C1 segment of cervical spinal cord (tissue), 14 donors: ENCODE data around the gene EFCC1.

ENCODE experiments used
- DNase-seq, 14 donors: peaks; one replicate each; lab custom pipeline; 2025; lab: John Stamatoyannopoulos, UW

The EFCC1 gene

DNA sequence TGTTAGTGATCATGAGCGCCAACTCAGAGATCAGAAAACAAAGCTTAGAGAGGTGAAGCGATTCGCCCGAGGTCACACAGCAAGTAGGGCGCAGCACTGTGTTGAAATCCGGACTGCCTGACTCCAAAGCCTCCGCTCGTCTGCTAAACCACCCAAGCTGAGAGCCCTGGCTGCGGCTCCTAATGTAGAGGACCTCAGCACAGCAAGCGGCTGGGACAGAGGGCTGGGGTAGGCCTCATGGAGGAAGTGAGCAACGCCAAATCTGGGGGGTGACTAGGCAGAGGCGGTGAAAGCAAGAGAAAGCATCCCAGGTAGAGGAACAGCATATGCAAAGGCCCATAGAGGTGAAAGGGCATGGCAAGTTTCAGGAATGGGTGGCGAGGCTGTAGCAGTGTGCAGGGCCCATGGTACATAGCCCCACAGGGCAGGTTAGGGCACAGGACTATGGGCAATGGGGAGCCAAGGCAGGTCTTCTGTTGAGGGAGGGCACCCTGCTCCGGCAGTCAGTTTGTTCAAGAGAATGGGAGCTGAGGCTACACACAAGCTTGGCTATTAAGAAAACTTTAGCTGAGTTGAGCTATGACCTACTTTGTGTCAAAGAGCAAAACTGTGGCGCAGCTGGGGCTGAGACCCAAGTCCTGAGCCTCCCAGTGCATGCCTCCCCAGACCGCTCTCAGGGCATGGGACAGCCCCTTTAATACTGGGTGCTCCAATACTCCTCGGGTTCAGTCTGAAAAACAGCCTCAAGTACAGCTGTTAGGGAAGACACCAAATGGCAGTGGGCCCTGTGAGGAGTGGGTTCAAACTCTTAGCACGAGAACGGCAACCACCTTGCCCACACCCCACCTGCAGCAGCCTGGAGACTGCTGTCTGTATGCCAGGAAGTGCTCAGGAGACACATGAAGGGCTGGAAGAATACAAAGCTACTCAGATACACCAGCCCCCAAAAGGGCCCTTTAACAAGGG lies 6.2 kb upstream of the EFCC1 start:
- DNase-seq: no peak

DNA sequence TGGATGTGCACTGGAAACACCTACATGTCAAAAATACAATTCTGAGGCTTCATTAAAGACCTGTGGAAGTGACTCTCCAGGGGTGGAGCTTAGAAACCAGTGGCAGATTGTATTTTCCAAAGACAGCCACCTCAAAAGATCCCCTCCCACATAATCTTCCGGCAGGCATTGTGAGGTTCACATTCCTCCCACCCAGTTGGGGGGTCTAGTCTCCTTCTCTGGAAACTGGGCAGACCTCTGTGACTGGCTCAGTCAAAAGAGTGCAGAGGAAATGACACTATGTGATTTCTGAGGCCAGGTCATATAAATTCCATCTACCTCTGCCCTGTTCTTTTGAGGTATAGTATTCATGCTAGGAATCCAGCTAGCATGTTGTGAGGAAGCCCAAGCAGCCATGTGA lies 5.4 kb upstream of the EFCC1 start:
- DNase-seq: no peak

GRCh38 chr3:128996200-128996599 lies 4.9 kb upstream of the EFCC1 start:
- no peak for DNase-seq

DNA sequence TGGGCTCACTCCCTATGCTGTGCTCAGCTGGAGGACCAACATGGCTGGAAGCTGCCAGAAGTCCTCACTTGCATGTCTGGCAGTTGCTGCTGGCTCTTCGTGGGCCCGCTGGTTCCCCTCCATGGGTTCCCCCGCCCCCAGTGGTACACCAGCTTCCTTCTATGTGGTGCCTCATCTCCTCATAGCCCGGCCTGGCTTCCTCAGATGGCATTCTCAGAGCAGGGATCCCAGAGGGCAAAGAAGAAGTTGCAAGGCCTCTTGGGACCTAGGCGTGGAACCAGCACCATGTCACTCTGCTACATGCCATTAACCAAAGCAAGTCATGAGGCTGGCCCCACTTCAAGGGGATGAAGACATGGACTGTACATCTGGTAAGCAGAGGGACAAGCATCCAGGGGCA lies 4.4 kb upstream of the EFCC1 start:
- no peak for DNase-seq

- DNase-seq: no peak
Measured at GRCh38 chr3:128997486-128998133, 3.5 kb upstream of the EFCC1 start.

DNA sequence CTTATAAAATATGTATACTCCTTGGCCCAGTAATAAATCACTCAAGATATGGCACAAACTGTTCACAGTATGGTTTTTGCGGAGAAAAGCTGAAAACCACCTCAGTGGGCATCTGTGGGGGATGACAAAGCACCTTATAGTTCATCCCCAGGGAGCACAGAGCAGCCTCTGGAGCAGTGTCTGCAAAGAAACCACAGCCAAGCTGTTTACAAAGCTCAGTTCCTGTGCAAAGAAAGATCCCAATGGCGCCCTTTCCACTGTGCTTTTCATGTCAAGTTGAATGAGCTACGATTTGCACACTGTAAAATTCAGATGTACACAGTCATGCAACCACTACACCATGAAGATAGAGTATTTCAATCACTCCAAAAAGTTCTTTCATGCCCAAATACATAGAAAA lies 2.5 kb upstream of the EFCC1 start:
- no peak for DNase-seq

DNA sequence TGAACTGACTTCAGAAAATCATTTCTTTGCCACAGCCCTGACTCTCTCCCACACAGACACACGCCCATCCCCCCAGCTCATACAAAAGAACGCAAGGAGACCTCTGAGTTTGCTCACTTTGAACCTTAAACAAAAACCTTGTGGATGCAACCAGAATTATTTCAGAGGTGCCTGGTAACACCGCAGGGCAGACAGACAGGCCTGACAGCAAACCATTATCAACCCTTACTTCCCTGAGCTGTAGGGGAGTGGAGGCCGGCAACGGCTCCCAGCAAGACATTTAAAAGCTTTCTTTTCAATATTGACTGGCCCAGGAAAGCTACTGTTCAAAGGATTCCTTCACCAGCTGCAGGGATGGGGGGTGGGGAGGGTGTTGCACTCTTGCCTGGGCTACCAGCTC lies 2.0 kb upstream of the EFCC1 start:
- DNase-seq: no peak

DNA sequence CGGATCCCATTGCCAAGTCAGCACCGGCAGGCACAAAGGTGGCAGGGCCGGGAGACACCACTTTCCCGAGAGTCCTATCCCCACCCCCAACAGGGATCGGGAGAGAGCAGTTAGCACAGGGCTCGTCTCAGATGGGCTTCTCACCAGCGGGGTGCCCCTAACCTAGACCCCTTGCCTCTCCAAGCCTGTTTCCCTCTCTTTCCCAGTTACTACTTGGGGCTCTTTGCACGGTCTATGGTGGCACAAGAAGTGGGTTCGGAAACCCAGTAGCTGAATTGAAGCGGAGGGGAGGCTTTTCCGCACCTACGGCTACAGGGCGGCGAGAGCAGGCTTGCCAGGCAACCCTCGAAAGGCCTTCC lies 383 bp upstream of the EFCC1 start:
- DNase-seq: no peak

- DNase-seq: no peak
Measured at GRCh38 chr3:129001806-129002572, 885 bp downstream of the EFCC1 start.

GRCh38 chr3:129002573-129003569 lies 1.8 kb downstream of the EFCC1 start:
- DNase-seq: no peak

DNA sequence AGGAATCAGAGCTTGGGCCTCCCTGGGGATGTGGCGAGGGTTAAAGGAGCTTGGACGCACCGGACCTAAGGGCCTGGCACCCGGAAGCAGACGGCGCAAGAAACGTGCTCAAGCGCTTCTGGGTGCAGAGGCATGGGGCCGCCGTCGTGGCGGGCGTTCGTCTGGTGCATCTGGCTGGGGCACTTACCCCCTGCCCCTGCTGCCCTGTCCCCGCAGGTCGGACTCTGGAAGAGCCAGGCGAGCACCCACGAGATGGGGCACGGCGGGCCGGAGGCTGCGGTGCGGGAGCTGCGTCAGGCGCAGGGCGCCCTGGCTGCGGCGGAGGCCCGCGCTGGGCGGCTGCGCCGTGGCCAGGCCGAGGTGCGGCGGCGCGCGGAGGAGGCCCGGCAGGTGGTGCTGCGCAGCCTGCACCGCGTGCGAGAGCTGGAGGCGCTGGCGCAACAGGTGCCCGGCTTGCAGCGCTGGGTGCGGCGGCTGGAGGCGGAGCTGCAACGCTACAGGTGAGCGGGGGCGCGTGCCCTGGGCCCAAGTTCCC lies 2.5 kb downstream of the EFCC1 start:
- no peak for DNase-seq

GRCh38 chr3:129004639-129005295 lies 3.7 kb downstream of the EFCC1 start:
- no peak for DNase-seq

DNA sequence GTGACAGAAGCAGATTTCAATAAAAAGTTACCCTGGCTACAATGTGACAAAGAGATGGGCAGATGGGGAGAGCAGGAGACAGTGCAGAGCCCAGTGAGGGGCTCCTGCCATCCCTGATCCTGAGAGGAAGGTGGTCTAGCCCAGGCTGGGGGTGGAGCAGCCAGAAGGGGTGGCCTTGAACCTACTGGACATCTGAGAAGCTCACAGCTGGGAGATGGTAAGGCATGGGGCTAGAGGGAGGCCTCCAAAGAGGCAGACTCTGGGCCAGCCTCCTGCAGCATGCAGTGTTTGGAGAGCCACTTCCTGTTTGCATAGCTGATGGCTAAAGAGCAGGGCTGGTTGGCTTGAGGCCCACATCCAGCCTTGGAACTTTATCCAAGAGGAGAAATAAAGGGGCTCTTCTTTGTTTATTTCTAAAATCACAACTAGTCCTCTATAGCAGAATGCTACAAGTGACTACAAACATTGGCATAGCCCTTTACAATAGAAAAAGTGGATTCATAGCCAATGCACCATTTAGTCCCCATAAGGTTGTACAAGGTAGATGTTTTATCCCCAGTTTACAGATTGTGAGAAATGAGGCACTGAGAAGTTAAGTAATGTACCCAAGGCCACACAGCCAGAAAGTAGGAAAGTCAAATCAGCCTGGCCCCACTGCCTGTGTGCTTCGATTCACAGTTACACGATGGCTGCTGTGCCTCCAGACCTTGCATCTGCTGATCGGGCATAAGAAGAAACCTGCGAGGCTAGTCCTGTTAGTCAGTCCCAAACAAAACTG lies 4.6 kb downstream of the EFCC1 start:
- DNase-seq: no peak

DNA sequence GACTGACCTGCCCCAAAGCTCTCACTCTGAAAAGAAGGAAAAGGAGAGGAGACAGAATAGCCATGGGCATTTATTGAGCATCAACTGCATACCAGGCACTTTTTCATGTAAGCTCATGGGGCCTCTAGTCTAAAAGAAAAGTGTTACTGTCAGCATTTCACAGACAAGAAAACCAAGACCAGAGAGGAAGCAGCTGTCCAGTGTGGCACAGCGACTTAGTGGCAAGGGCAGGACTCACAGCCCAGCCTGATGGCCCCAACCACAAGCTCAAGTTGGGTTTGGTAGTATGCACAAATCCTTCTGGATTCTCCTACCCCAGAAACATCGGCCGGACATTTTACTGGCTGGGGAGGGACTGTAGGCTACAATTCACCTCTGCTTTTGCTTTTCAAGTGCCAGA lies 5.8 kb downstream of the EFCC1 start:
- DNase-seq: no peak

DNA sequence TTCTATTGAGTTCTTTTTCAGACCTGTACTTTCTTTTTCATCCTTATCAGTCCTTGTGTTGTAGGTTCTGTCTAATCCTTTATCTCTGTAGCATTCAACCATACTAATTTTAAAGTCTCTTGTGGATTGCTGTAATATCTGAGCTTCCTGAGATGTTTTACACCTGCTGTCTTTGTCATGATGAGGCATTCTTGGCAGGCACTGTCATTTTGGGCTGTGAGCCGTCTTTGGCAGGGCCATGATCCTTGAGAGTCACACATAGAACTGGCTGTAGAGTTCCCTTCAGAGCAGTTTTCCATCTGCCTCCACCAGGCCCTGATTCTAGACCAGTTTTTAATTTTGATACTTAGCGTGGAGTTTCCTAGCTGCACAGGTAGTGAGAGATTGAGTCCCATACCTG lies 6.7 kb downstream of the EFCC1 start:
- DNase-seq: peak in 1 of 14 donors; percentile 78

- DNase-seq: peak in 1 of 14 donors; percentile 70
Measured at GRCh38 chr3:129009266-129009665, 8.2 kb downstream of the EFCC1 start.

DNA sequence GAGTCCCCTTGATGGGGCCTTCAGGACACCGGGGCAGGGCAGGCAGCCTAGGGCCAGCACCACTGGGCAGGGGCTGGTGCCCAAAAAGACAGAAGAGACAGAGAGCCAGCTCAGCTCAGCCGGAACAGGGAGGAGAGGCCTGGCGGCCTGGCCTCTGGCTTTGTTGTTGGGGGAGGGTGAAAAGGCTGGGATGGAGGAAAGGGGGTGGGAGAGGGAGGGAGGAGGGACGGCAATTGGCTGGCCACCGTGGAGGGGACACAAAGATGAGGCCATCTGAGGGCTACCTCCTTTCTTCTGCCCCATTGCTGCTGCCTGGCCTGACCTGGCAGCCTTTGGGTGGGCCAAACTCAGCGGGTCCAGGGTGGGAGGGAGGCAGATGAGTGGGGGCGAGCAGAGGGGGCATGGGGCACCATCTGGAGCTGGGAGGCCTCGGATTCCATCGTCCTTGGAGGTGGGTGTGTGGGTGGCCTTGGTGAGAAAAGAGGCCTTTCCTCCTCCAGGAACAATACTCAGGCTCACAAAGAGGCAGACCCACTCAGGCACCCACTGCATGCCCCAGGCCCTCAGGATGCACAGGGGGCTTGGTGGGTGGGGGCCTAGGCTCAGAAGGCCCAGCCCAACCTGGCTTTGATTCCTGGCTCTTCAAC lies 9.3 kb downstream of the EFCC1 start:
- no peak for DNase-seq

GRCh38 chr3:129013491-129013891 lies 12.4 kb downstream of the EFCC1 start:
- no peak for DNase-seq

DNA sequence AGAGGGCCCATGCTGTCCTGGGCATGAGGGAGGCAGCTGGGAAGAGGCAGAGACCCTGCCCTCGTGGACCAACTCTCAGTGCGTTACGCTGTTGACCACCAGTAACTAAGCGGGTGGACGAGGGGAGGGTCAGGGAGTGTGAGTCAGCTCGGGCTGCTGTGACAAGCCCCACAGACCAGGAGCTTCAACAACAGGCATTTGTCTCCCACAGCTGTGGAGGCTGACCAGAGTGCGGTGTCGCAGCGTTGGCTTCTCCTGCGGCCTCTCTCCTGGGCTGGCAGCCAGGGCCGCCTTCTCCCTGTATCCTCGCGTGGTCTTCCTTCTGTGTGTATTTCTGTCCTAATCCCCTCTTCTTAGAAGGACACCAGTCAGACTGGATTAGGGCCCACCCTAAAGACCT lies 13.0 kb downstream of the EFCC1 start:
- DNase-seq: peak in 7 of 14 donors; percentile 6 to 75 (median 12)
